Muscle of back (tissue), 13 donors: ENCODE measurements around the gene MT3. TPM values are rescaled to one million over a fixed set of nuclear protein-coding genes. Genes with fewer than 3 reads are reported as not detected.

Source experiments
- DNase-seq, 3 donors: peaks; one replicate each; pipeline versions ENCODE4 v3.0.0 to v3.0.0-alpha.2; 2013
- long read RNA-seq, 9 donors: transcript quantifications; one replicate each; lab custom pipeline, GENCODE V29; 2026
- polyA plus RNA-seq, 10 donors: library from polyadenylated mRNA; unstranded; fragments of 120-200 nt; gene quantifications; one replicate each; pipeline ENCODE4 v1.2.1, GENCODE V29; 2013; ENCODE audit not compliant: insufficient read length in 10 of 10

Gene MT3
- 10 to 100 TPM in 7 of 10 donors, 1 to 10 TPM in 3; 2.6 to 31.5 (median 19.6) TPM for polyA plus RNA-seq
- long read RNA-seq, donor 1, transcript MT3-201 (3 exons, 569 nt) = major isoform, 17 of 20 reads
- long read RNA-seq, donor 1, partial matches to known transcripts = 0 of 20 reads
- long read RNA-seq, donor 1, other reads (novel, unspliced or antisense) = 0 of 20 reads
- long read RNA-seq, donor 2, transcript MT3-201 (3 exons, 569 nt) = major isoform, 15 of 15 reads
- long read RNA-seq, donor 2, partial matches to known transcripts = 0 of 15 reads
- long read RNA-seq, donor 2, other reads (novel, unspliced or antisense) = 0 of 15 reads
- long read RNA-seq, donor 3 = 0 reads
- long read RNA-seq, donor 4, transcript MT3-201 (3 exons, 569 nt) = major isoform, 5 of 7 reads
- long read RNA-seq, donor 4, partial matches to known transcripts = 0 of 7 reads
- long read RNA-seq, donor 4, other reads (novel, unspliced or antisense) = 0 of 7 reads
- long read RNA-seq, donor 5, transcript MT3-201 (3 exons, 569 nt) = major isoform, 12 of 15 reads
- long read RNA-seq, donor 5, partial matches to known transcripts = 0 of 15 reads
- long read RNA-seq, donor 5, other reads (novel, unspliced or antisense) = 0 of 15 reads
- long read RNA-seq, donor 6, transcript MT3-201 (3 exons, 569 nt) = major isoform, 11 of 13 reads
- long read RNA-seq, donor 6, partial matches to known transcripts = 0 of 13 reads
- long read RNA-seq, donor 6, other reads (novel, unspliced or antisense) = 0 of 13 reads
- long read RNA-seq, donor 7, partial matches to known transcripts = 0 of 4 reads
- long read RNA-seq, donor 7, other reads (novel, unspliced or antisense) = 0 of 4 reads
- long read RNA-seq, donor 8, partial matches to known transcripts = 0 of 1 reads
- long read RNA-seq, donor 8, other reads (novel, unspliced or antisense) = 0 of 1 reads
- long read RNA-seq, donor 9, partial matches to known transcripts = 0 of 2 reads
- long read RNA-seq, donor 9, other reads (novel, unspliced or antisense) = 0 of 2 reads

DNA sequence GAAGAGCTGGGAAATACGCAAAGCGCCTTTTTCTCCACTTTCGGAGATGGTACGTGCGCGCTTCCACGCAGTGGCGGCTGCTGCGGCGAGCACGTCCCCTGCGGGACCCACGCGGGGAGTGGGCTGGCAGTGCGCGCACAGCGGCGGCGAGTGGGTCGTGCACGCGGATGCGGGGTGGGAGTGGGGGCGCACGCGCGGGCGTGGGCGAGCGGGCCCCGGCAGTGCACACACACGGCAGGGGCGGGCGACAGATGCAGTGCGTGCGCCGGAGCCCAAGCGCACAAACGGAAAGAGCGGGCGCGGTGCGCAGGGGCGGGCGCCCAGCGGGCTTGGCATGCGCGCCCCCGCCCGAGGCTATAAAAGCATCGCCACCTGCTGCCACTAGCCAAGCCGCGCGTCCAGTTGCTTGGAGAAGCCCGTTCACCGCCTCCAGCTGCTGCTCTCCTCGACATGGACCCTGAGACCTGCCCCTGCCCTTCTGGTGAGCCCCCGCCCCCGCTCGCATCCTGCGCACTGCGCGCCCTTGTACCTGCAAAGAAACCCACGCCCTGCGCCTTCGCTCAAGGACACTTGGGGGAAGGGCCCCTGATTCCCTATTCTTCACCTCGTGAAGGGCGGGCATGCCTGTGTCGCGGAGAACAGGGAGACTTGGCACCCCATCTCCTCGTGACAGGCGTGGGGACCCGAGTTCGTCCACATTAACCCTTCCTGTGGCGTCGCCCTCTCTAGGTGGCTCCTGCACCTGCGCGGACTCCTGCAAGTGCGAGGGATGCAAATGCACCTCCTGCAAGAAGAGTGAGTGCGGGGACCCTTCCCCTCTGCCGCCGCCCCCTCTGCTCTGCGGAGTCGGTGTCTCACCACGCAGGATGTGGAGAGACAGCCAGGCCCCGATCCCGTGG lies at the start of gene MT3:
Gene MT3, plus strand, starts transcription at position 388 of the 899 bp plus-strand sequence. Its CDS starts 63 bp downstream, at position 451.
- DNase-seq = peak; percentile 19 to 45 (median 22)

DNA sequence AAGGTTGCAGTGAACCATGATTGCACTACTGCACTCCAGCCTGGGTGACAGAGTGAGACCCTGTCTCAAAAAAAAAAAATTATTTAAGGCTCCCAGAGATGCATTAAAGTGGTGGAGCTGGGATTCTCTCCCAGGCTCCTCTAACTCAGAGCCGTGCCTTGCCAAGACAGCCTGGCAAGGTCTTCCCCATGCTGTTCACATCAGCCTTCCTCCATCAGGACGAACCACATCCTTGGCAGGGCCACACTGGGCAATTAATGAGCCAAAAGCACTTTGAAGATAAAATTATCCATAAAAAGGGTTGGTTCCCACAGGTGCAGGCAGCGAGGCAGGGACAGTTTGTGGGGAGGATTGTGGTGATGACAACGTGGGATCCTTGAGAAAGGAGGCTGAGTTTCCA lies 49.7 kb upstream of the MT3 start:
- DNase-seq = no peak

DNA sequence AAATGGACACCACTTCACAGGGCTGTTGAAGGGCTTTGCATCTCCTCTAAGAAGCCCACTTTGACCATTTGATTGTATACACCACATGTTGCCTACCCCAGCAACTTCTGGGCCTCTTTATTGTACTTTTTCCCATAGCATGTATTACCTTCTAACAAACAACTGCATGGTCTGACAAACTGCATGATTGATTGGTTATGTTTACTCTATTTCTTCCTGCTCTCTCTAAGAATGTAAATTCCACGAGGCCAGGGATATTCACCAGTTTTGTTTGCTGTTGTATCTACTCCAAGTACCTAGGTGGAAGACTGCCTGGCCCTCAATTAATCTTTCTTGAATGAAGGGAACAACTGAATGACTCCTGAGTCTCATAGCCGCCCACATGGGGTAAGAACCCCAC lies 47.3 kb upstream of the MT3 start:
- DNase-seq = no peak

DNA sequence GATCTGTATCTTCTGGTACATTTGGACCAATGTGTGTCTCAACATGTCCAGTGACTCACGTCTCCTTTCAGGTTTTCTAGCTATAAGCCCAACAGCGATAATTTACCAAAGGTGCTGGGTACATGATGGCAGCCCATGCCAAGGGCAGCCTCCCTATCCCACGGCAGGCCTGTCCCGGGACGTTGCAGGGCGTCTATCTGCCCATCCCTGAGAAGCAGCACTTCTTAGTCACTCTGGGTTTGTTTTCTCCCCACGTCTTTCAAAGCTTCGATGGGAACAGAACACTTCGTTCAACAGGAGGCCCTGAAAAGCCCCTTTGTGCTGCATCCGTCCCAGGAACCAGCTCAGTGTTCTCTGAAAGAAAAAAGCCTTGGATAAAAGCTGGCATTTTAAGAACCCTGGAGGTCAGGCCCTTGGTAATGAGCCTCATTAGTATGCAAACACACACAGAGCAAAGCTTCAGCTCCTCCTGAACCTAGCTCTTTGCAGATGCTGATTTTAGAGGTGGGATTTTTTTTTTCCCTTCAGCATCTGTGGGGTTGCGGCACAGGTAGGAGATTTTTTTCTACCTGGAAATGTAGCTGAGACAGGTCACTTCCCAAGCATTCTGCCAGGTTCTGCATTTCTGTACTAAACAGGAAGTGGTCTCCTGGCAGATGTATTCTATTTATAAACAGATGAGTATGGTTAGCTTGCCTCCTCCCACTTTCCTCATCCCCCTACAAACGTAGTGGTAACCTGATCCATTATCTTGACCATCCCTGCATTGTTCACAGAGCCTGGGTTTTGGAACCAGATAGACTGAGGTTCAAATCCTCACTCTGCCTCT lies 42.0 kb upstream of the MT3 start:
- DNase-seq = no peak

DNA sequence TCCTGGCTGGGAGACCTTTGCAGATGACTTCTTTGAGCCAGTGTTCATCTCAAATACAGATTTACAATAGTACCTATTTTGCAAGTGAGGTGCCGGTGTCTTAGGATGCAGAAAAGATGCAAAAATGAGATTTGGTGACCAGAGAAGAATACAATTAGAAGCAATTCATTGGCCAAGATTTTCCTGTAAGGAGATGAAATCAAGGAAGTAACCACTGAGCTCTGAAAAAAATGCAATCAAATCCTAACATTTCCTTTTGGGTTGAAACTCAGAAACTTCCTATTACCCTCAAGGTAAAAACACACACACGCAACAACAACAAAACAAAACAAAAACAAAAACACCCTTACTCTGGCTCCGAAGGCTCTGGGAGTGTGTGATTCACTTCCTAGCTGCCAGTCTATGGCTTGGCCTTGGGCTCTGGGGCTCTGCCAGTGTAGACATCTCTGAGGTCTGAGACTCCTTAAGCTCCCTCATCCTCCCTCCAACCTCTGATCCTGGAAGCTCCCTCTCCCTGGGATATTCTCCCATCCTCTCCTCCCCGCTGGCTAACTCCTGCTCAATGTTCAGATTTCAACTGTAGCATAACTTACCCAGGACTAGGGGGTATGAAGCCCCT lies 41.3 kb upstream of the MT3 start:
- DNase-seq = no peak

DNA sequence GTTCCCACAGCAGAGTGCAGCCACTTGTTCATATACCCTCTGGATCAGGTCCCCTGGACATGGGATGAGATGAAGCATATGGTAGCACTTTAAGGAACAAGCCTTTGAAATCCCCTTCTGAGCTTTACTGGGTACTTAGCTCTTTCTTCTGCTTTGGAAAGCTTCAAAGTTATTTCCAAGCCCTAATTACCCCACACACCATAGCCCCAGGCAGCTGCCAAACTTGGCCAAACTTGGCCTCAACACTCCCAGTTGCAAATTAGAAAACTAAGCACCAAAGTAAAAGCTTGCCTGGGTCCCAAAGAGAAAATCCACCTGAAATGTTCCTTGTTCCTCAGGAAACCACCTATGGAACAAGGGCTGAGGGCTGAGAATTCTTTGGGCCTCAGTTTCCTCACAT lies 40.2 kb upstream of the MT3 start:
- no peak for DNase-seq

DNA sequence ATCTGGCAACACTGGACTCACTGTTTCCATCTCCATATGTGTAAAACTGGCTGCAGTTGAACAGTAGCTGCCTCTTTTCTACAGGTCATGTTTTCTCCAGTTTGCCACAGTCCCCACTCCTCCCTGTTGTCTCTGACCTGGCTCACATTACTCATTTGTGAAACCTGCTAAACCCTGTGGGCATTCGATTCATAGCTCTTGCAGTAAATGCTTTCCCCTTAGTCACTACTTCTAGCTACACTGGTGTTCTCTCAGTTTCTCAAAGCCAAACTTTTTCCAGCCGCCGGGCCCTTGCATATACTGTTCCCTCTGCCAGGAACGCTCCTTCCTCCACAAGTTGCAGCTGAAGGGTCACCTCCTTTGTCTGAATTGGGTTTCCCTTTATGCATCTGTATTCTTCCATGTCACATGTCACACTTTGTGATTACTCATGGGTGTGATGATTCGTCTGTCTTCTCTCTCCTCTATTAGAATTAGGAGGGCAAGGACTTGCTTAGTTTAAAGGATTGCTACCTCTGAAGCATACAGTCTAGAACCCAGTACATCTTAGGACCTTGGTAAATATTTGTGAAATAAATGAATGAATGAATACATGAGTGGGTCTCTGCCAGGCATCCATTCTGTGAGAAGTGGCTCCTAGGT lies 39.5 kb upstream of the MT3 start:
- no peak for DNase-seq

DNA sequence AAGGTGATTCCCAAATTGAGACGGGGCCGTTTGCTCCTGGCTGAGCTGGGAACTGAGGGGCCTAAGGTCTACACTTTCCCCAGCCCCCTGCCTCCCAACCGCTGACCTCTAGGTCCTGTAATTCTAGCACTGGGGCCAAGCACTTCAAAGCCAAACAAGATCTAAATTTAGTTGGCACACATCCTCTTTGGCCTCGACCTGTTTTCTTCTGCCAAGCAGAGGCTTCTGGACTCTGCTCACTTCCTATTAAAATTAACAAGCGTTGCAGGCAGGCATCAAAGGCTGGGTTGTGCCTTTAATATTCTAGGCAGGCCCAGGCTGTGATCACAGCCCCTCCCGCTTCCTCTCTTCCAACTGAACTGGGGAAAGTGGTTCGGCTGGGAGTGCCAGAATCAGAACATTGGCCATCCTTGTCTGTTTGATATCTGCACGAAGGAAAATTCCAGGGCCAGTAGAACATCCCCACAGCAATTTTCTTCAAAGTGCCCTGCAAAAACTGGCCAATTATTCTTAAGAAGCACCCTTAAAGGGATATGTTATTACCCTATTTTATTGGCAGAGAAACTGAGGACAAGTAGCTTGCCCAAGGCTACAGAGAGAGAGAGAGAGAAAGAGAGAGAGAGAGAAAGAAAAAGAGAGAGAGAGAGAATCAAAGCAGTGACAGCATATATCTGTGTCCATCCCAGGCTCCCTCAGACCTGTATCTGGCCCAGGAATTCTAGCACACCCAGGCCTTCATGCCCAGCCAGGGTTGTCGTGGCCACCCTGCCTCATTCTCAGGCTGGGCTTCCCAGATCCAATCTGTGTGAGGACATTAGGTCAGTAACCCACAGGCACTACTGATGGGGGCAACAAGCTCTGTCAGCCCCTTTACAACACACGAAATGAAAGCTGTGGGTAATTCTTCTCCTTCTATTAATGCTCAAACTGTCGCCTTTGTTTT lies 37.3 kb upstream of the MT3 start:
- peak in 2 of 3 donors; percentile 15 to 16 for DNase-seq

DNA sequence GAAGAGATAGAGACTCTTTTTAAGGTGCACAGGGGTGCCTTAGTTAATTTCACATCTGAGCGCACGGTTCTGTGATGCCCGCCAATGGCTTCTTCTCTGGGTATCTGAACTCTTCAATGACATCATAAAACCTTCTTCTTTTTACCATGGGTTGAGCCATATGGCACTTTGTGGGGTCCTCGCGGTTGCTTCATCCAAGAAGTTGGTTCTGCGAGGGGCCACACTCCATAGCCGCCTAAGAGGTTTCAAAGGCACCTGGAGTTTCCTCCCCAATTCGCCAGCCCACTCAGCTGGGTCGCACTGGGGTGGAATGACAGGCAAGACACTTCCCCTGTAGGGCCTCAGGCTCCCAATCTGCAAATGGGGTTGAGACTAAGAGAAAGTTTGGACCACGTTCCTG lies 34.9 kb upstream of the MT3 start:
- DNase-seq = no peak

DNA sequence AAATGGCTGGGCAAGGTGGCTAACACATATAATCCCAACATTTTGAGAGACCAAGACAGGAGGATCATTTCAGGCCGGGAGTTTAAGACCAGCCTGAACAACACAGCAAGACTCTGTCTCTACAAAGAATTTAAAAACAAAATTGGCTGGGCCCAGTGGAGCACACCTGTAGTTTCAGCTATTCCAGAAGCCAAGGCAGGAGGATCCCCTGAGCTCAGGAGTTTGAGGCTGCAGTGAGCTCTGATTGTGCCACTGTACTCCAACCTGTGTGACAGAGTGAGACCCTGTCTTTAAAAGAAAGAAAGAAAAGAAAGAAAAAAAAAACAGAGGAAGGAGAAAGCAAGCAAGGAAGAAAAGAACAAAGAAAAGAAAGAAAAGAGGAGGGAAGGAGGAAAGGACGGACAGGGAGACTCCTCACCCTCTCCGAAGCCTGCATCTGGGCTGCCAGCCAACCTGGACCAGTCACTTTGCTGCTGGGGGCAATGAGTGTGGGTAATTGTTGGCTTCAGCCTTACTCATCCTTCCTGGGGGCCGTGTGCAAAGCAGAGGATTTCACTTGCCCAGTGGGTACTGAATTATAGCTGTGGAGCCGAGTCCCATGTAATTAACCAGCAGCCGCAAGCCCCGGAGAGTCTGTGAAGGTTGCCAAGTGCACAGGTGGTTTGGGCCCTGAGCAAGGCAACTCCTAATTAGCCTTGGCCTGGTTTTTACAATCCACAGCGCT lies 31.1 kb upstream of the MT3 start:
- peak in 2 of 3 donors; percentile 14 to 36 for DNase-seq

DNA sequence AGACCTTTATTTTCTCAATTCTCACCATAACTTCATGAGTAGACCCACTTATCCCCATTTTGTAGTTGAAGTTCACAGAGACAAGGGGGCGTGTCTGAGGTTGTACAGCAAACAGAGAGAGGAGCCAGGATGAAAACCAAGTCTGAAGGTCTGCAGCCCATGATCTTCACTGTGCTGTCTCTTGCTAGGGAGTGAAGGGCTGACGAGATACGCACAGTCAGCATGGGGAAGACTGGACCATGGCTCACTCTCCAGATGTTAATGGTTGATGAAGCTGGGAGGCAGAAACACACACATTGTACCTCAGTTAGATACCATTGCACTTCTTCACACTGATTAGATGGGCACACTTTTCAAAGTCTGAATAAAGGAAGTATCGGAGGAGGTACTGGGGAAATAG lies 30.2 kb upstream of the MT3 start:
- DNase-seq = no peak

DNA sequence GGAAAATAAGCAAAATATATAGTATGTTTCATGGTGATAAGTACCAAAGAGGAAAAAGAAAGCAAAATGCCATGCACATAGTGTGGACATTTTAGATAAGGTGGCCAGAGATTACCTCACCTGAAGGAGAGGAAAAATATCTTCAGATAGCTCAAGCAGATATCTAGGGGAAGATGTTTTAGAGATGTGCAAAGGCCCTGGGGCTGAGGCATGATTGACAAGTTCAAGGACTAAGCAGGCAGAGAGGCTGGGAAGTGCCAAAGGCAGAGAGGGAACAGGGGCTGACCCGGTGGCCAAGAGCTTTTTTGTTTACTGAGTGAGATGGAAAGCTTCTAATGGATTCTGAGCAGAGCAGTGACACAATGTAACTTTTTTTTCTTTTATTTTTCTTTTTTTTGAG lies 28.9 kb upstream of the MT3 start:
- DNase-seq = no peak

DNA sequence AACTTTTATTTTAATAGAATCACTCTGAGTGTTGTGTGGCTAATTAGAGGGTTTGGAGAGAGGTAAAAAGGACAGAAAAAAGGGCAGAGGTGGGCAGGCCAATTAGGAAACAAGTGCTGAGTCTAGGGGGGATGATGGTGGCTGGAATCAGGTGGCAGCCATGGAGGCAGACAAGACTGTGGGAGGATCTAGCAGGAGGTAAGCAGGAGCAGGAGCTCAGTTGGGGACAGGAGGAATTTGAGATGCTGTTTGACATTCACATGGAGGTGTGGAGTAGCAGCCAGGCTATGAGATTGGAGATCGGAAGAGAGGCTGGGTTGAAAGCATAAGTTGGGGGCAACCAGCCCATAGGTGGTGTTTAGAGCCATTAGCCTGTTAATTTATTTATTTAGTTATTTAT lies 28.2 kb upstream of the MT3 start:
- DNase-seq = no peak

DNA sequence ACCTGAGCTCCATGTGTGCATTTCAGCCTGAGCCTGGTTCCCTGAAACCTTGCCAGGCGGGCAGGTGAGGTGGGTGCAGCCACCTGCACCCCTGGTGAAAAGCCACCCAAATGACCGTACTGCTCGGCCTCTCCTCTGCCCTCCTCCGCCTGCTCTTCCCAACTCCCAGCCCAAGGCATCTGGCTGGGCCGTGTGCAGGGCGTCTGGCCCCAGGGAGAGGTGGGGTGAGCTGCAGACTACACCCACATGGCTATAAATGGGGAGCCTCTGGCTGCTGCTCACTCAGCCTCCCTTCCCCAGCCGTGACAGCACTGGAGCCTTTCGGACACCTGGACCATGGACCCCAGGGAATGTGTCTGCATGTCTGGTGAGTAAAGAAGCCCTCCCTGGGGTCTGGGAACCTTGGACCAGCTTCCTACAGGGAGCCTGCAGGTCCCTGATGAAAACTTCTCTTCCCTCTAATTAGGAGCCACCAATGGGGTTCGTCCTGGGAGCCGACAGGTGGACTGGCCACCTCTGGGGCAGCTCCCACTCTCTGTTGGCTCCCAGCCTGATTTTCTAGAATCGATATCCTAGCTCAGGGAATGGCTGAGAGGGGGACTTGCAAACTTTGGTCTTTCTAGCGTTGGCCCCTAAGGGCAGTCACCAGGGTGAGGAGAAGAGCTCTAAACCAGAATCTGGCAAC lies 24.4 kb upstream of the MT3 start, which contains the start of gene MT4:
Gene MT4, plus strand, starts transcription at position 281 of the 685 bp plus-strand sequence. Its CDS starts 56 bp downstream, at position 337.
- DNase-seq = no peak

DNA sequence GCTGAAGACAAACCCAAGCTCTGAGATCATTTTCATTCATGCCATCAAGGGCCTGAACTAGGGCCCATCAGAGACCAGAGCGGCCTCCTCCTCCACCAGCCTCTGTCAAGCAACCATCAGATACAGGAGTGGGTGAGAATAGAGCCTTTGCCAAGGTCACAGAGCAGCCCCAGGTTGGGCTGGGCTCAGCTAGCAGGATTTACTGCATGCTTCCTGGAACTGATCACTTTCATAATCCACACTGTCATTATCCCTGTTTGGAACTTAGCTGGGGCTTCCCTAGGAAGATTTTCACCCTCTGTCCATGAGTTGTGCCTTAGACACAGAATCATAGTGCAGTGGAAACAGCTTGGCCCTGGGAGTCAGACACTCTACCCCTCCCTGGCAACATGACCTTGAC lies 19.4 kb upstream of the MT3 start:
- no peak for DNase-seq

DNA sequence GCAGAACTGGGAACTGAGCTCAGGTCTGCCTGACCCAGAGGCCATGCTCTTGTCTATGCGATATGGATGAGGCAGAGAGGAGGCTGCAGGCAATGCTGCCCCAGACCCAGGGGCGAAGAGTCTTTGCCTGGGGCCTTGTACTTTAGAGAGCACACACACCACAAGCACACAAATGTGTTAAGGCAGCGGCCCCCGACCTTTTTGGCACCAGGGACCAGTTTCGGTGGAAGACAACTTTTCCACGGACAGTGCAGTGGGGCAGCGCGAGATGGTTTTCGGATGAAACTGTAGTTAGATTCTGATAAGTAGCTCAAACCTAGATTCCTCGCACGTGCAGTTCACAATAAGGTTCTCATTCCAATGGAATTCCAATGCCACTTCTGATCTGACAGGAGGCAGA lies 17.8 kb upstream of the MT3 start:
- no peak for DNase-seq

DNA sequence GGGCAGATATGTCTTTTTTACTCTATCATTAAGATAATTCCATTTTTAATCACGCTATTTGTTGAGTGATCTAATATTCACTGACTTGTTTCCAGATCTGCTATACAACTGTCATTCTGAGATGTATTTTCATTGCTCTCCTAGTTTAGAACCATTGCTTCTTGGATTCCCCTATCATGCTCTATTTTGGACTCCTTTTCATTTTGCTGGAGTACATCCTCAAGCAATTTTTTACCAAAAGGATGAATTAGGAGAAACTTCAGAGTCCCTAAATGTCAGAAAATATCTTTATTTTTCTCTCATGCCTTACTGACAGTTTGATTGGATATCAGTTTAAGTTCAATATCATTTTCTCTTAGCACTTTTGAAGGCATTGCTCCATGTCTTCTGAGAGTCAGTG lies 14.7 kb upstream of the MT3 start:
- no peak for DNase-seq
